OCI-LY1 (cell line): ENCODE measurements around the gene ATP11A.

Experiments
- CTCF ChIP-seq: fragments of 200-600 bp; sonication (generic), shearing (Covaris generic); IDR thresholded peaks from 2 replicates; pipeline ENCODE4 v1.5.1; 2017; ENCODE audit warnings: mild to moderate bottlenecking, antibody characterized with exemption, low read length, moderate library complexity, mixed read lengths
- EZH2 ChIP-seq: fragments of 200-600 bp; sonication (generic), shearing (Covaris generic); IDR thresholded peaks from 2 replicates; pipeline ENCODE4 v1.8.0; 2017; ENCODE audit warnings: borderline replicate concordance, mixed run types, mild to moderate bottlenecking, antibody characterized with exemption, low read length, moderate library complexity, mixed read lengths

- no peak for TF ChIP-seq CTCF
- no peak for TF ChIP-seq EZH2
These were observed 21.2 kb downstream of the ATP11A start for GRCh38 chr13:112710855-112711527.
